ENCODE results near the gene HOTAIR. TPM values are rescaled to one million over a fixed set of nuclear protein-coding genes. Genes with fewer than 3 reads are reported as not detected.

Gene HOTAIR
- polyA plus RNA-seq, 1 donor from 2014 or later: not detected

GRCh38 chr12:53980802-53981496 lies 6.2 kb upstream of the HOTAIR start:
- Histone ChIP-seq H3K9ac (ENCODE audit: low read length) (no peak overlapping the region), H3F3A (ENCODE audit: insufficient read depth, low read length, poor library complexity, severe bottlenecking) (no peaks in the 10 kb centered on the region), H3K27ac (ENCODE audit: low read length) (no peak overlapping the region), H2AFZ (ENCODE audit: low read depth, low read length) (no peak overlapping the region), H3K4me3 (ENCODE audit: low read length) (no peak overlapping the region), H3K79me2 (replicated peaks; ENCODE audit: insufficient read depth, low read length) (no peaks in the 10 kb centered on the region), H3K36me3 (ENCODE audit: insufficient read depth, low read length) (no peaks in the 10 kb centered on the region), H3K4me2 (ENCODE audit: low read length) (no peak overlapping the region), H3K9me2 (ENCODE audit: insufficient read depth, low read length) (no peaks in the 10 kb centered on the region), H4K20me1 (ENCODE audit: insufficient read depth) (no peaks in the 10 kb centered on the region), H3K27me3 (ENCODE audit: insufficient read depth, low read depth, low read length) (peaks cover 99% of the 10 kb centered on the region), H3K9me3 (ENCODE audit: low read length) (no peaks in the 10 kb centered on the region)
- TF ChIP-seq REST (IDR thresholded peaks at IDR 0.05; ENCODE audit: borderline replicate concordance) (no peak), SMC3 (conservative IDR thresholded peaks at IDR 0.05; ENCODE audit: poor library complexity) (no peak), TAF1 (IDR thresholded peaks at IDR 0.05; ENCODE audit: low read depth) (no peak), CTCF (IDR thresholded peaks at IDR 0.05; ENCODE audit: poor library complexity, severe bottlenecking) (no peak), RAD21 (conservative IDR thresholded peaks at IDR 0.05) (no peak), POLR2AphosphoS5 (IDR thresholded peaks at IDR 0.05) (no peak), MXI1 (conservative IDR thresholded peaks at IDR 0.05; ENCODE audit: poor library complexity, severe bottlenecking) (no peak), EP300 (conservative IDR thresholded peaks at IDR 0.05; ENCODE audit: poor library complexity, severe bottlenecking) (no peak), EZH2 (IDR thresholded peaks at IDR 0.05; ENCODE audit: borderline replicate concordance, insufficient read depth, low read length, poor library complexity, severe bottlenecking) (no peak)

GRCh38 chr12:53980104-53980801 lies 5.5 kb upstream of the HOTAIR start:
- TF ChIP-seq EP300 (conservative IDR thresholded peaks at IDR 0.05; ENCODE audit: poor library complexity, severe bottlenecking) (no peak), CTCF (IDR thresholded peaks at IDR 0.05; ENCODE audit: poor library complexity, severe bottlenecking) (no peak), RAD21 (conservative IDR thresholded peaks at IDR 0.05) (no peak), SMC3 (conservative IDR thresholded peaks at IDR 0.05; ENCODE audit: poor library complexity) (no peak), POLR2AphosphoS5 (IDR thresholded peaks at IDR 0.05) (no peak), REST (IDR thresholded peaks at IDR 0.05; ENCODE audit: borderline replicate concordance) (no peak)
- H3F3A ChIP-seq (ENCODE audit: insufficient read depth, low read length, poor library complexity, severe bottlenecking): no peaks in the 10 kb centered on the region
- H3K9me3 ChIP-seq (ENCODE audit: low read length): no peaks in the 10 kb centered on the region
- H4K20me1 ChIP-seq (ENCODE audit: insufficient read depth): no peaks in the 10 kb centered on the region
- H3K79me2 ChIP-seq (replicated peaks; ENCODE audit: insufficient read depth, low read length): no peaks in the 10 kb centered on the region
- no peak overlapping the region for H3K27ac ChIP-seq (ENCODE audit: low read length)
- H3K27me3 ChIP-seq (ENCODE audit: insufficient read depth, low read depth, low read length): peaks cover 99% of the 10 kb centered on the region
- no peak overlapping the region for H3K4me2 ChIP-seq (ENCODE audit: low read length)
- no peak overlapping the region for H2AFZ ChIP-seq (ENCODE audit: low read depth, low read length)
- H3K4me3 ChIP-seq (ENCODE audit: low read length): no peak overlapping the region
- no peaks in the 10 kb centered on the region for H3K9me2 ChIP-seq (ENCODE audit: insufficient read depth, low read length)
- no peaks in the 10 kb centered on the region for H3K36me3 ChIP-seq (ENCODE audit: insufficient read depth, low read length)
- no peak overlapping the region for H3K9ac ChIP-seq (ENCODE audit: low read length)
